ENCODE results near the gene ITM2C.
A peak's percentile ranks its signal among the peaks of the same experiment; 100 is the strongest.

Gene ITM2C

DNA sequence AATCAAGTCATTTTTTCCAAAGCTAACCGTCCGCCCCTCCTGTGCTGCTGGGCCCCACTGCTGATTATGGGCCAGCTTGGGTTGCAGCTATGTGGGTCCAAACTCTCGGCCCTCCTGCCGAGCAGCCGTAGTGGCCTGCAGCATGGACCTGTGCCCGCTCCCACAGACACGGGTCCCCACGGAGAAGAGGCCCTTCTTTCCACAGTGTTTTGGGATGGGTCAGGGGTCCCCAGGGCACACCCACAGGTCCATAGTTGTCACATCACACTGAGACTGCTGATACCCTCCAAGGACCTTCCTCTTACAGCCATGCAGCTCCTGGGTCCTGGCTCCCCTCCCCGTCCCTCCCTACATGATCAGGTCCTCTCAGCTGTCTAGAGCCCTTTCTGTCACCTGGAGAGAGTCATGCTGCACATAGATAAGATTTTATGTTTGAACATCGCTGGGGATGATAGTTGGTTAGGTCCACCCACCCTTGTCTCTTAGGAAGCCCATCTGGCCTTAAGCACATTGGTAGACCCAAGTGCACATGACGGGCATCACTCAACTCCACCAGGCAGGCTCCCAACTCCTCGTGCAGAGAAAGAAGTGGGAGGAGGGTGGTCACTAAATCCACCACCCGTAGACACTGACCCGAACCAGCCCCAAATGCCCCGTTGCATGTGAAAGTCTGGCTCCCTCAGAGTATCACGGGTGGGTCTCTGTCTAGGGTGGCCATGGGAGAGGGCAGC, 42.8 kb downstream of the ITM2C start:
- no peak for DNase-seq (ENCODE audit: low spot score)

DNA sequence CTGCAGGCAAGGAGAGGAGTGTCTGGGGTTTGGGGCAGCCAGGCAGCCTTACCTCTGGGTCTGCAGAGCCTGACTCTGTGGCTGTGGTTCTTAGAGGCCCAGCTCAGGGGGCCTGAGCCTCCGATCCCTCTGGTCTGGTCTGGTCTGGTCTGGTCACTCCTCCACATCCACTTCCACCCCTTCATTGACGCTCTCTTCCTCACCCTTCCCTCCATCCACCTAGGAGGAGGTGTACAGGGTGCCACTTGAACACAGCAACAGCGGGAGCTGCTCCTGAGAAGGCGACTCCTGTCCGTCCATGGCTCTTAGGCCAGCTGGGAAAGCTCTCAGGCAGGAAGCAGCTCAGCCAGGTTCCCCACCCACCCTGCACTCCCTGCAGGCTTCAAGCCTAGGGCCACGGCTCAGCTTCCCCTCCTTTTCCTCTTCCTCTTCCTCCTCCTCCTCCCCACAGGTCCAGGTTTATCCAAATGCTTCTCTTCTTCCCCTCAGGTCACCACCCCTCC, 43.4 kb downstream of the ITM2C start:
- DNase-seq (ENCODE audit: low spot score) = no peak

DNA sequence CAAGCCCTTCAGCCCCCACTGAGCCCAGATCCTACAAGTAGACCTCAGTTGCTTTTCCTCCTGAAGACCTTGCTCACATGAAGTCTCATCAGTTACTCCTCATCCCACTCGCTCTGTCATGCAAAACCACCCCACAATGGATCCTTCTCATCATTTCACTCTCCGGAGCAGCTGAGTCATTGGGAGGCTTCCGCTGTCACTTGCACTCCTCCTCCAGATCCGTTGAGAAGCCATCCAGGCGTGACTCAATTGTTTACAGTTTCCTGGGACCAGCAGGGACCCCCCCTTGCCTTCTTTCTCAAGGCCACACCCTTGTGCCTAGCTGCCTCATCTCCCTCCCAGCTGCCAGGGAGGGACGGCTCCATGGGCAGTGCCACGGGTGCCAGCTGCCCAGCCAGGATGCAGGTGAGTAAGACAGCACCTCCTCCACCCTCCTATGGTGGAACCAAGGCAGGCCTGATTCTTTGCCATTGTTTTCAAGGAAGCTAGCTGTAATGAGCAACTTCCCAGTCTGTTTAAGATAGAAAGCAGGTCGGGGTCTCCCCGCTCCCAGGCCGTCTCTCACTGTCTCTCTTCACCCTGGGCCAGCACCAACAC, 44.0 kb downstream of the ITM2C start:
- no peak for DNase-seq (ENCODE audit: low spot score)

DNA sequence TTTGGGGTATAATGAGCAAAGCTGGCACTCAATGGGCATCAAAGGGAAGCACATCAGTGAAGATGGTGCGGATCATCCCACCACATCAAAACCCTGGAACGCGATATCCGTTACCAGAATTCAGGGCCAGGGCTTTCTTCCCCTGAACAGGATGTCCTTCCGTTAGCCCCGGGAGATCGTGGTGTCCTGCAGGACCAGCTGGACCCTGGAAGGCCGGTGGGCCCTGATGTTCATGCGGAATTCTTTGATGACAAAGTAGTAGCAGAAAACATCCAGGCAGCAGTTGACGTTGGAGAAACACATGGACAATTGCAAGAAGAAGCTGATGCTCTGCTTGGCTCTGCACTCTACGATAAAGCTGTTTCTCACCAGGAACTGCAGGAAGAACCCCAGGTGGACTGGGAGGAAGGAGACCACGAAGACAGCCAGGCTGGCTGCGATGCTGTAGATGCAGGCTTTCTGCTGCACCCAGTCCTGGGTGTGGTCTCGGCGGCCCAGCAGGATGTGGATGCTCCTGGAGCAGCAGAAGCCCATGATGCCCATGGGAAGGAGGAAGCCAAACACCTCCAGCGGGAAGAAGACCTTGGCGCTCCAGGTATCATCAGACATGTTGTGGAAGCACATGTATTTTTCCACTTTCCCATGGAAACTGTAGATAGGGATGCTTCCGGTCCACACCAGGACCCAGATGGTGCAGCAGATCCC, 45.3 kb downstream of the ITM2C start:
- no peak for DNase-seq (ENCODE audit: low spot score)

DNA sequence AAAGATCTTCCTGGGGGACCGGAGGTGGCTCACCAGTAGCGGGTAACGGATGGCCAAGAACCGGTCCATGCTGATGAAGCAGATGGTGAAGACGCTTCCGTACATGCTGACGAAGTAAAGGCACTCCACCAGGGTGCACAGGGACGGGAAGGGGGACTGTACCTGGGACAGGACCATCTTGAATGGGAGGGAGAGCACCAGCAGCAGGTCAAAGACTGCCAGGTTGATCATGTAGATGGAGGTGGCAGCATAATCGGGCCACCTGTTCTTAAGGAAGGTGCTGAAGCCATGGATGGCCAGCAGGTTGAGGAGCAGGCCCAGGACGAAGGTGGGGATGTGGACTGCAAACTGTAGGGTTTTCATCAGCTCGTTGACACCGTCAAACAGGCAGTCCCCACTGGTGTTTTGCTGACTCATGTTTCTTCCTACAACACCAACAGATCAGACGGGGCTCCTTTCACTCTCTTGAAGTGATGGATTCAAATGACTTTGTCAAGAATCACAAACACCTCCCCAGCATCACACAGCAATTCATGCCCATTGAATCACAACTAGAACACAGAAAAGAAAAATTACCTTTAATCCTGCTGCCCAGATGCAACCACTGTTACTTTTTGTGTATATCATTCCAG, 45.9 kb downstream of the ITM2C start:
- DNase-seq (ENCODE audit: low spot score) = no peak

DNA sequence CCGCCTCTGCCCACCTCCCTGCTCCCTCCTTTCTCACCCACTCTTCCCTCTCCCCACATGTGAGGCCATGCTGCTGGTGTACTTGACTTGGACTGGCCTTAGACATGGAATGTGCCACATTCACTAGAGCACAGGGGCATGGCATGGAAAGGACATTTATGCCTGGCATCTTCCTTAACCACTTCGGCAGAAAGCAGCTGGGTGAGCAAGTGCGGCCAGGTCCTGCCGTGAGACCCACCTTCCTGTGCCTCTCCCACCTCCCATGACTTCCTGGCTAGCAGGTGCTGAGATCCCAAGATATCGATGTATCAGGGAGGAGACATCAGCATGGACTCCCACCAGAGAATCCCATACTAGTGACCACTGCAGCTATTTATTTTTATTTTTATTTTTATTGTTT, 47.3 kb downstream of the ITM2C start:
- DNase-seq (ENCODE audit: low spot score) = no peak

DNA sequence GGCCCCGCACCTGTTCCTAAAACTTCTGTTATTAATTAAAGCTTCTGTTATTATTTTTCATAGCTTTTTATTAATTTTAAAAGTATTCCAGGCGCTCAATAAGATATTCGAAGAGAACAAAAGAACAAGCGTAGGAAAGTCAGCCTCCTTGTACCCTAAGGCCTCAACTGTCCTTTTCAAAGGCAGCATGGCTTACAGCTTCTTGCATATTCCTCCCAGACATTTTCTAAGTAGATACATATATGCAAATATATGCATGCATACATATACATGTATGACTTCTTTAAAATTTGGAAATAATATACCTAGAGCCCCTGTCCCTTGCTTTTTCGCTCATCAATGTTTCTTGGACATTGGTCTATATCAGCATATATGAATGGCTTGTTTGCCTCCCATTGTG, 48.0 kb downstream of the ITM2C start:
- DNase-seq (ENCODE audit: low spot score) = no peak

DNA sequence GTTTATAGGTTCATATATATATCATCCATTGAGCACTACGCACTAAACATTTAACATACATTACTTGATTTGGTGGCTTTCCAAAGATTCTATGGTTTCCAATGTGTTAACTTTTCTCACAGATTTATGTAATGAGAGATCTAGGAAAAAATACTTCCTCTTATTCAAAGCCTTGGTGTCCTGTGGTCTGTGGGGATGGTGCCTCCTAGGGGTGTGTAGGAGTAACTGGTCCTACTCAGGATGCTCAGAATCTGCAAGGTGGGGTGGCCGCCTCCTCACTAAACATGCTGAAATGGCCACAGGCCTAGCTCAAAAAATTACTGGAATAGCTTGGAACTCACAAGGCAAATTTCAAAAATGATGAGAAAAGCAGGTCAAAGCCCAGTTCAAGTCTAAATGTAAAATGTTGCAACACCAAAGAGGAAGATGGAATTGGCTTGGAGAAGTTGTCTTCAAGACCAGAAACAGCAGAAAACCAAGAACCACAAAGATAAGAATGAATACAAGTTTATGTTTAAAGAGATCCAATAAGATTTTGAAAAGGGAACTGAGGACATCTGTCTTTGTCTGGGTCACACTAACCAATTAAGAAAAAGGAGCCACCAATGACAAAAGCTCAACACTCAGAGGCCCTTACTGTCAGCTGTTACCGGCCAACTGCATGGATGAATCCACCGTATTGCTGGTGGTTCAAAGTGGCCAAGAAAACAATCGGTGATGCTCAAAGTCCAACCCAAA, 48.8 kb downstream of the ITM2C start:
- DNase-seq (ENCODE audit: low spot score) = no peak

DNA sequence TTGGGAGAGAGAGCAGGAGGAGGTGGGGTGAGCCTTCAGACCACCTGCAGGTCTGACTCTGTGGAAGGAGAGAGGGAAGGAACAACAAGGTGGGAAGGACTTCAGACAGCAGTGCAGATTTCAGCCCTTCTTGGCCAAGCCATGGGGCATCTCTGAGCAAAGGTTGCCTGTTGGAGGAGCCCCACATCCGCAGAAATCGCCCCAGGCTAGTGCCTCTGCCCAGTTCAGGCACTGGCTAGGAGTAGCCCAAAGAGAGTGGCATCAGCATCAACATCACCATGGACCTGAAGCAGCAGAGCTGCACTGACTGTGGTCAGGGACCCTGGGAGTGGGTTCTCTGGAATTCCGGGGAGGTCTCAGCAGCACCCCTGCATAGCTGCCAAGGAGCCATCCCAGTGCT, 50.1 kb downstream of the ITM2C start:
- no peak for DNase-seq (ENCODE audit: low spot score)

DNA sequence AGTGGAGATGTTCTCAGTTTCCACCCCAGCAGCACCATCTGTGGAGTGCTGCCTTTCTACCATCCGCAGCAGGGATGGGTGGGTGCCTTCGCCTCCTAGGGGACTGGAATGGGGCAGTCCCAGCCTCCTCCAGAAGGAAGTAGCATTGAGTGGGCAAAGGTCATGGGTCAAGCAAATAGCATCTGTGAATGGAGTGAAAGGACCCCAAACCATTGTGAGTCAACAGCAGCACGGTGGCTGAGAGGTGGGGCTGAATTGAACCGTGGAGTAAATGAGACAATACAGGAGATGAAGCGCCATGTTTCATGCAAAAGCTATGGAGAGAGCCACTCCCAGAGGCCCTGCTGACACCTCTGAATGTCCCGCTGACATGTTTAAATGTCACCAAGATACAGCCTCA, 50.6 kb downstream of the ITM2C start:
- no peak for DNase-seq (ENCODE audit: low spot score)

DNA sequence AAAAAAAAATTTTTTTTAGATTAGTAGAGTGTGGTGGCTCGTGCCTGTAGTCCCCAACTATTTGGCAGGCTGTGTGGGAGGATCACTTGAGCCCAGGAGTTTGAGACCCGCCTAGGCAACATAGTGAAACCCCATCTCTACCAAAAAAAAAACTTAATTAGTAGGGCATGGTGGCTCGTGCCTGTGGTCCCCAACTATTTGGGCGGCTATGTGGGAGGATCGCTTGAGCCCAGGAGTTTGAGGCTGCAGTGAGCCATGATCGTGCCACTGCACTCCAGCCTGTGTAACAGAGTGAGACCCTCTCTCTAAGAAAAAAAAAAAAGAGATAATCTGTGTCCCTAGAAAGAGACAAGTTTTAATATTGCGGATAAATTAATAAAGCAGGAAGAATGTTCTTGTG, 51.5 kb downstream of the ITM2C start:
- DNase-seq (ENCODE audit: low spot score) = no peak

DNA sequence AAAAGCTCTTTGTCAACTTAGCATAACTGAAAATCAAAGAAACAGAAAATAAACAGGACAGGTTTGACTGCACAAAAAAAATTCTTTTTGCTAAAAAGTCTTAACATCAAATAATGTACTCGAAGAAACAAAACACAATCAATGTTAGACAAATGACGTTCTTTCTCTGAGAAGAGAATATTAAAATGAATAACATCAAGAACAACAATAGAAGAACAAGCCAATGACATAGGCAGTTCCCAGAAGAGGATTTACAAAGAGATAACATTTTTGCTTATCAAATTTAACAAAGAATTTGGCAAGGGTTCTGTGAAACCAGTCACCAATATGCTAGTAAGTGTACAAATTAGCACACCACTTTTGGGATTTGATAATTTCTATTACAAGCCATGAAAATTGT, 54.5 kb downstream of the ITM2C start:
- no peak for DNase-seq (ENCODE audit: low spot score)

DNA sequence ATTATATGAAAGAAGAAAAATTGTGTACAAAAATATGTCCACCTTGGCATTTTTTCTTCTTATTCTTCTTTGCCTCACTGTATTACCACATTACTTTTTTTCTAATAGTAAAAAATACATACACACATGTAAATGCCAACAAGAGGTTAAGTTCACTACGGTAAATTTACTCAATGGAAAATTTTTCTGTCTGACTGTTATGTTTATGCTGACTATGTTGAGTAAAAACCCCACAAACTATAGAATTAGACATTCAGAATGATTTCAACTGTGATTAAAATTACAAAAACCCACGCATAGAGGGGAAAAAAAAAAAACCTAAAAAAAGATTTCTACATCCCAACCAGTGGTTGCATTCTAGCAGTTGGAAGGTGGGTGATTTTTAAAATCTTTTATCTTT, 54.9 kb downstream of the ITM2C start:
- DNase-seq (ENCODE audit: low spot score) = no peak

DNA sequence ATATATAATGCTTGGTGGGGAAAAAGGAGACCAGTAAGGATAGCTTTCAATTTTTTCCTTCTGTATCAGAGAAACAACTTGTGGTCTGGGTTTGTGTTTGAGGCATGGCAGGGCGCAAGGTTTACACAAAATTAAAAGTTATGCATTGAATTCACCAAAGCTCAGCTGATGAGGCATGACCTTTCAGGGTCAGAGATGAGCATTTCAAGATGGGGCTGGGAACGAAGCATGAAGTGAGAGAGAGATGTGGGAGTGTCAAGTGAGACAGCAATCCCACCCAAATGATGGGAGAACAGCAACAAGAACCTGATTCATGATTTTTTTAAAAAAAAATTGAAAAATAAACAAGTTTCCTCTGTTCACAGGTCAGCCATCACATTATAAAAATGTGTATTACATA, 55.4 kb downstream of the ITM2C start:
- DNase-seq (ENCODE audit: low spot score) = no peak

DNA sequence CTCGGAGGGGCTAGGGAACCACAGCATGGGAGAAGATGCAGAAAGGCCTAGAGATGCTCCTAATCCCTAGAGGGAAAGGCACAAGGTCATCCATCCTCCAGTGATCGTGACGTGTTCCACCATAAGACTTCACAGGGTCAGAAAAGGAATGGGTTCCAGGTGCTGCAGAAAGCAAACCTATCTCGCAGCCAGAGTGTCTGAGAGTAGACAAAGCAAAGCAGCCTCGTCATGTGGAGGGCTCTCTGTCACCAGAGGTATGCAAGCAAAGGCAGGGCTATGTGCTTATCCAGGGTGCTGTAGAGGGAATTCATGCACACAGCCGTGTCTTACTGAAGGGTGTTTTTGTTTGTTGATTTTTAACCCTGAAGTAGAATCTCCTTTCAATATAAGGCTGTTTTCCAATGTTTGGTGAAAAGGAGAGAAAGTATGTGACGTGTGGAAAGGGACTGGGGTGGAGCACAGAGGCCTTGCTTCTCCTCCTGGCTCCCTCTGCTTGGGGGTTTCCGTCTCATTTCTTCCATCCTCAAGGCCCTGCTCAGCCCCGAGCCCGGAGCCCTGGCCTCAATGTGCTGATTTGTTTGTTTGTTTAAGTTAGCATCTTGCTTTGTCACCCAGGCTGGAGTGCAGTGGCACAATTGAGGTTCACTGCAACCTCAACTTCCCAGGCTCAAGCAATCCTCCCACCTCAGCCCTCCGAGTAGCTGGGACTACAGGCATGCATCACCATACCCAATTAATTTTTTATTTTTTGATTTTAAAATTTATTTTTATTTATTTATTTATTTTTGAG, 57.3 kb downstream of the ITM2C start:
- no peak for DNase-seq (ENCODE audit: low spot score)

DNA sequence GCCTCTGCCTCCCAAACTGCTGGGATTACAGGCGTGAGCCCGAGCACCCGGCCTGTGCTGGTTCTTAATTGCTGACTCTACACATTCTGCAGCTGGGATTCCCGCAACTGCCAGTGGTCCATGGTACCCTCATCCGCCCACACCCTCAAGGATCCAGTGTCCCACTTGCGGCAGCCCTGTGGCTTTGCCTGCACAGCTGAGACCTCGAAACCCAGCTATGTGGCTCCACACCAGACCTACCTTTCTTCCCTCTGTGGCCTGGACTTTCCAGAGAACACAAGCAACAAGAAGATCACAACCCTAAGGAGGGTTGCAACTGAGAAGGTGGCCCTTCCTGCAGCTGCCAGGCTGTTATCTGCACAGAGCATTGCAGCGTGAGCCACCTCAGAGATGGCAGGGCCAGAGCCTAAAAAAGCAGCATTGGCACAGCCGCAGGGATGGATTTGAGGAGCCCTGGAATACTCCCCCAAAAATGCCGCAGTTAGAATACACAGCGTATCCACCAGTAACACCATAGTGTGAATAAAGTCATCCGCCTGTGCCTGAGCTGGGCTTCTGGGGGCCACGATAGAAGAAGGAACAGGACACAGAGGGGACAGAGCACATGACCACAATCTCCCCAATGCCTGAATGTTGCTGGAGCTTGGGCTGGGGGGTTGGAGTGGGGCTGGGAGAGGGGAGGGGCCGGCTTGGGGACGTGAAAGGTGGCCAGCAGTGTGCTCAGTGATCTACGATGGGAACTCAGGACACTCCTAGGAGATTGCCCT, 58.4 kb downstream of the ITM2C start:
- DNase-seq (ENCODE audit: low spot score) = no peak

DNA sequence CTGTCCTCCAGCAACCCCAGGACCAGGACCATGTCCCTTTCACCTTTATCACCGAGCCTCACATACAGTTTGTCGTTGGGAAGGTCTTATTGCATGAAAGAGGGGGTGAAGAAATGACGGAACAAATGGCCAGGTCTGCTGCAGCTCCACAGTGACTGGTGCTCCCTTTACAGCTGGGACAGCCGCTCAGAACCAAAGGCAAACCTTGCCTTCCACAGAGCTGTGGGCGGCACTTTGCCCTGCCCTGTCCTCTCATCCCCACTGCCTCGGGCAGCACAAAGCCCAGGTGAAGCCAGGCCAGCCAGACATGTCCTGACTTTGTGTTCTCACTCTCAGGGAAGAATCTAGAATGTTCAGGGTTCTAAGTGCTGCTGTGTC, 59.3 kb downstream of the ITM2C start:
- no peak for DNase-seq (ENCODE audit: low spot score)

DNA sequence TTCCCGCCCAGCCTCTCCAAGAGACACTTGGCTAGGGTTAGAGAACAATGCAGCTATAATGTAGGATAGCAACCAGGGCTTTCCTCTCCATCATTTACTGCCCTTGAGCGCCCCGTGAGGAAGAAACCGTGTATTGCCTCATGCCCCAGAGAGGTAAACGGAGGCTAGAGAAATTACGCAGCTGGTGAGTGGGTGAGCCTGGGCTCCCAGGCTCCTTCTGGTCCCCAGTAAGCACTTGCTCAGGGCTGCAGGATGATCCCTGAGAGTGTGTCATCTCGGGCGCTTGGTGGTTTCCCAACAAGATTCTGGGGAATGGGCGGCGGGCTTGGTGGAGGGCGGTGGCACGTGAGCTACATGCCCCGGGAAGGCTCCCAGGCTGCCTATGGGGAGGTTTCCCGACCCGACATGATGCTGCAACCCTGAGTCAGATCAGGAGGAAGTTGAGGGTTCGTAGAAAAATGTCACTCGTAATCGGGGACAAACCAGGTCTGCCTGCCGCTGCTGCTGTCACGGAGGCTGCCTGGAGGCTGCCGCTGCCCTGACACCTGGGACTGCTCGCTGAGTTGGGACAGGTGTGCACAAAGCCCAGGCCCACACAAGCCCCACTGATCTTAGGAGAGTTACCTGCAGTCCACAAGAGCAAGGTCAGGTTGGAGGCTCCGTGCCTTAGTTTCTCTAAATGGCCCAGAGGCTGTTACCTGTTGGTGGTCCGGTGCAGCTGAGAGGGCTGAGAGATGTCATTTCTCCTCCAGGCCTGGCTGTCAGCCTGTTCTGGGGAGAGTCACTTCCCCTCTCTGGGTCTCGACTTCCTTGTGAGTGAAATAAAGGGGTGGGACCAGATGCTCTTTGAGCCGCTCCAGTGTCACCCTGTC, 60.0 kb downstream of the ITM2C start, which contains the start of gene GPR55:
TSS of gene GPR55 (minus strand) at position 773 of the 872 bp plus-strand sequence. CDS start 14,280 bp downstream, outside the sequence.
- peak; percentile 73 for DNase-seq (ENCODE audit: low spot score)

DNA sequence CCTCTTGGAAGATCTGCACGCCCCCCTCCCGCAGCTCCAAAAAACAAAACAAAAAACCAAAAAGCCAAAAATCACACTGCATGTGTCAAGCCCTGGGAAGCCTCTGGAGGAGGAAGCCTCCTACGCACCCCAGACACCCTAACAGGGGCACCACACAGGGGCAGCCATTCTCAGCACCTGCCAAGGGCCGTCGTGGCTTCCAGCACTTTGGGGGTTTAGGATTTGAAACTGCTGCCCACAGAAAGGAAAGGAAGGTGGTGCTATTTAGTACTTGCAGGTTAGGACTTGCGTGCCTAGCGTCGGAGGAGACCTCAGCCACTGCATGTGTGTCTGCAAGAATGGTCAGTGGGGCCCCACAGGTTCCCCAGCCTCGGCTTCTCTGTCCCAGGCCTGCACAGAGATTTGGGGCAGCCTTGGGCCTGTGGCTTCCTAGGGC, 60.7 kb downstream of the ITM2C start:
- DNase-seq (ENCODE audit: low spot score) = no peak
